ENCODE results near the gene RILP.
"Not testable (repeated sequence)": the region's sequence is repeated elsewhere in the genome, so short reads cannot be mapped to it uniquely, and the experiment has no call there.

Gene RILP

GRCh38 chr17:1649844-1650501 is at the start of gene RILP:
TSS of gene RILP (minus strand) at chr17:1649866. CDS start at chr17:1649804, 62 bp downstream.
- DNase-seq, result peak; percentile 65

- DNase-seq, result no peak
Observed at GRCh38 chr17:1697681-1698080, 48.0 kb upstream of the RILP start.

GRCh38 chr17:1695365-1695764 is 45.7 kb upstream of the RILP start:
- DNase-seq, result no peak

- DNase-seq, result no peak
Observed at GRCh38 chr17:1693339-1693738, 43.7 kb upstream of the RILP start.

GRCh38 chr17:1690544-1691221 is 41.0 kb upstream of the RILP start:
- DNase-seq, result no peak

GRCh38 chr17:1688405-1688804 is 38.7 kb upstream of the RILP start:
- not testable (repeated sequence) for DNase-seq

- no peak for DNase-seq
Observed at GRCh38 chr17:1686086-1686485, 36.4 kb upstream of the RILP start.

- peak; percentile 99 for DNase-seq
Observed at GRCh38 chr17:1684378-1685189, 34.9 kb upstream of the RILP start, which contains the start of gene PRPF8. TSS of gene PRPF8 (minus strand) at chr17:1684867. CDS start at chr17:1684571, 296 bp downstream.

- DNase-seq, result no peak
Observed at GRCh38 chr17:1683459-1683858, 33.8 kb upstream of the RILP start.

- no peak for DNase-seq
Observed at GRCh38 chr17:1676401-1676800, 26.7 kb upstream of the RILP start.

GRCh38 chr17:1673041-1673785 is 23.5 kb upstream of the RILP start:
- DNase-seq, result peak; percentile 19

- not testable (repeated sequence) for DNase-seq
Observed at GRCh38 chr17:1663934-1664333, 14.3 kb upstream of the RILP start.

- no peak for DNase-seq
Observed at GRCh38 chr17:1661045-1661444, 11.4 kb upstream of the RILP start.

GRCh38 chr17:1658100-1658499 is 8.4 kb upstream of the RILP start:
- no peak for DNase-seq

- DNase-seq, result no peak
Observed at GRCh38 chr17:1653735-1654134, 4.1 kb upstream of the RILP start.

GRCh38 chr17:1652794-1653193 is 3.1 kb upstream of the RILP start:
- not testable (repeated sequence) for DNase-seq

- no peak for DNase-seq
Observed at GRCh38 chr17:1651559-1651844, 1.8 kb upstream of the RILP start.

- no peak for DNase-seq
Observed at GRCh38 chr17:1650731-1651558, 1.3 kb upstream of the RILP start.

GRCh38 chr17:1648963-1649843 is 463 bp downstream of the RILP start:
- DNase-seq, result peak; percentile 94

GRCh38 chr17:1648173-1648962 is 1.3 kb downstream of the RILP start:
- no peak for DNase-seq

Measured in stimulated activated CD4-positive, alpha-beta T cell treated with anti-CD3 and anti-CD28 coated beads, Interleukin-15, amount 100 ng/mL, for 24 hours (primary cell).